HL-60 (cell line): ENCODE results near the gene FGF12.

Experiments used
- GABPA ChIP-seq: IDR thresholded peaks from 2 replicates; pipeline ENCODE4 v1.6.1; 2012; ENCODE audit warnings: low read depth
- POLR2AphosphoS5 ChIP-seq: IDR thresholded peaks from 2 replicates; pipeline ENCODE4 v1.6.1; 2012; ENCODE audit warnings: low read depth
- SPI1 ChIP-seq: IDR thresholded peaks from 2 replicates; pipeline ENCODE4 v1.6.1; 2012; ENCODE audit warnings: low read depth, mild to moderate bottlenecking, borderline replicate concordance
- TF ChIP-seq, protein P1 (sequence below): IDR thresholded peaks from one replicate; pipeline ENCODE4 v1.5.1; 2011; ENCODE audit warnings: low read length, control low read depth, inconsistent platforms; ENCODE audit not compliant: insufficient read depth
- TF ChIP-seq, protein P2 (sequence below): IDR thresholded peaks from 2 replicates; pipeline ENCODE4 v1.6.1; 2012; ENCODE audit warnings: low read depth; ENCODE audit not compliant: insufficient replicate concordance

DNA sequence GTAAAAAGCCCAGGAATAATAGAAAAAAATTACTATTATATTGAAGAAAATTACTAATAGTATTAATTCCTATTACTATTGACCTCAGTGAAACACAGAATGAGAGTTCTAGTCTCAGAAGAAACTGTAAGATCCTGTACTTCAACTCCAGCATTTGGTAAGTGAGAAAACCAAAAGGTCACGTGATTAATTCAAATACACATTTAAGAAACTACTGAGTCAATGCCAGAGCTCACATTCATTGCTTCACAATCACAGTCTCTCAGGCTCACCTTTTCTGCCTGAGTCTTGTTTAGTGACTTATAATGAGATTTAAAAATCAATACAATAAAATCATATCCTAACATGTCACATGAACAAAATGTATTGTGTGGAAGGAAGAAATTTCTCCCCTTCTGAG, 556.1 kb downstream of the FGF12 start:
- TF ChIP-seq, protein P1, sequence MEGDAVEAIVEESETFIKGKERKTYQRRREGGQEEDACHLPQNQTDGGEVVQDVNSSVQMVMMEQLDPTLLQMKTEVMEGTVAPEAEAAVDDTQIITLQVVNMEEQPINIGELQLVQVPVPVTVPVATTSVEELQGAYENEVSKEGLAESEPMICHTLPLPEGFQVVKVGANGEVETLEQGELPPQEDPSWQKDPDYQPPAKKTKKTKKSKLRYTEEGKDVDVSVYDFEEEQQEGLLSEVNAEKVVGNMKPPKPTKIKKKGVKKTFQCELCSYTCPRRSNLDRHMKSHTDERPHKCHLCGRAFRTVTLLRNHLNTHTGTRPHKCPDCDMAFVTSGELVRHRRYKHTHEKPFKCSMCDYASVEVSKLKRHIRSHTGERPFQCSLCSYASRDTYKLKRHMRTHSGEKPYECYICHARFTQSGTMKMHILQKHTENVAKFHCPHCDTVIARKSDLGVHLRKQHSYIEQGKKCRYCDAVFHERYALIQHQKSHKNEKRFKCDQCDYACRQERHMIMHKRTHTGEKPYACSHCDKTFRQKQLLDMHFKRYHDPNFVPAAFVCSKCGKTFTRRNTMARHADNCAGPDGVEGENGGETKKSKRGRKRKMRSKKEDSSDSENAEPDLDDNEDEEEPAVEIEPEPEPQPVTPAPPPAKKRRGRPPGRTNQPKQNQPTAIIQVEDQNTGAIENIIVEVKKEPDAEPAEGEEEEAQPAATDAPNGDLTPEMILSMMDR, result no peak
- TF ChIP-seq POLR2AphosphoS5, result no peak
- TF ChIP-seq, protein P2, sequence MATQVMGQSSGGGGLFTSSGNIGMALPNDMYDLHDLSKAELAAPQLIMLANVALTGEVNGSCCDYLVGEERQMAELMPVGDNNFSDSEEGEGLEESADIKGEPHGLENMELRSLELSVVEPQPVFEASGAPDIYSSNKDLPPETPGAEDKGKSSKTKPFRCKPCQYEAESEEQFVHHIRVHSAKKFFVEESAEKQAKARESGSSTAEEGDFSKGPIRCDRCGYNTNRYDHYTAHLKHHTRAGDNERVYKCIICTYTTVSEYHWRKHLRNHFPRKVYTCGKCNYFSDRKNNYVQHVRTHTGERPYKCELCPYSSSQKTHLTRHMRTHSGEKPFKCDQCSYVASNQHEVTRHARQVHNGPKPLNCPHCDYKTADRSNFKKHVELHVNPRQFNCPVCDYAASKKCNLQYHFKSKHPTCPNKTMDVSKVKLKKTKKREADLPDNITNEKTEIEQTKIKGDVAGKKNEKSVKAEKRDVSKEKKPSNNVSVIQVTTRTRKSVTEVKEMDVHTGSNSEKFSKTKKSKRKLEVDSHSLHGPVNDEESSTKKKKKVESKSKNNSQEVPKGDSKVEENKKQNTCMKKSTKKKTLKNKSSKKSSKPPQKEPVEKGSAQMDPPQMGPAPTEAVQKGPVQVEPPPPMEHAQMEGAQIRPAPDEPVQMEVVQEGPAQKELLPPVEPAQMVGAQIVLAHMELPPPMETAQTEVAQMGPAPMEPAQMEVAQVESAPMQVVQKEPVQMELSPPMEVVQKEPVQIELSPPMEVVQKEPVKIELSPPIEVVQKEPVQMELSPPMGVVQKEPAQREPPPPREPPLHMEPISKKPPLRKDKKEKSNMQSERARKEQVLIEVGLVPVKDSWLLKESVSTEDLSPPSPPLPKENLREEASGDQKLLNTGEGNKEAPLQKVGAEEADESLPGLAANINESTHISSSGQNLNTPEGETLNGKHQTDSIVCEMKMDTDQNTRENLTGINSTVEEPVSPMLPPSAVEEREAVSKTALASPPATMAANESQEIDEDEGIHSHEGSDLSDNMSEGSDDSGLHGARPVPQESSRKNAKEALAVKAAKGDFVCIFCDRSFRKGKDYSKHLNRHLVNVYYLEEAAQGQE, result no peak
- TF ChIP-seq GABPA, result no peak
- no peak for TF ChIP-seq SPI1
